Activated naive CD8-positive, alpha-beta T cell treated with anti-CD3 and anti-CD28 coated beads for 36 hours (primary cell): ENCODE measurements around the gene SUMO4. TPM values are rescaled to one million over a fixed set of nuclear protein-coding genes. Genes with fewer than 3 reads are reported as not detected.
A peak's percentile ranks its signal among the peaks of the same experiment; 100 is the strongest.

Experiments used
- DNase-seq: peaks from one replicate; pipeline ENCODE4 v3.0.0; 2021
- H3K27ac Mint-ChIP-seq: one replicate; pipeline ENCODE4 v1.8.0; 2022; ENCODE audit warnings: mild to moderate bottlenecking, moderate library complexity, mixed read lengths
- H3K27me3 Mint-ChIP-seq: one replicate; pipeline ENCODE4 v1.8.0; 2022; ENCODE audit warnings: mild to moderate bottlenecking, mixed read lengths
- H3K36me3 Mint-ChIP-seq: one replicate; pipeline ENCODE4 v1.8.0; 2021; ENCODE audit warnings: mild to moderate bottlenecking, mixed read lengths
- H3K4me1 Mint-ChIP-seq: one replicate; pipeline ENCODE4 v1.8.0; 2021; ENCODE audit warnings: mixed read lengths
- H3K4me3 Mint-ChIP-seq: one replicate; pipeline ENCODE4 v1.8.0; 2022; ENCODE audit warnings: mild to moderate bottlenecking, moderate library complexity, mixed read lengths
- H3K9me3 Mint-ChIP-seq: one replicate; pipeline ENCODE4 v1.8.0; 2022; ENCODE audit warnings: mixed read lengths
- total RNA-seq, 2 experiments: library from RNA; stranded (reverse); gene quantifications; one replicate each; pipeline ENCODE4 v1.2.3, GENCODE V29; 2021

Gene SUMO4
- total RNA-seq, 2 experiments from 2014 or later = 2.3 to 2.6 TPM

DNA sequence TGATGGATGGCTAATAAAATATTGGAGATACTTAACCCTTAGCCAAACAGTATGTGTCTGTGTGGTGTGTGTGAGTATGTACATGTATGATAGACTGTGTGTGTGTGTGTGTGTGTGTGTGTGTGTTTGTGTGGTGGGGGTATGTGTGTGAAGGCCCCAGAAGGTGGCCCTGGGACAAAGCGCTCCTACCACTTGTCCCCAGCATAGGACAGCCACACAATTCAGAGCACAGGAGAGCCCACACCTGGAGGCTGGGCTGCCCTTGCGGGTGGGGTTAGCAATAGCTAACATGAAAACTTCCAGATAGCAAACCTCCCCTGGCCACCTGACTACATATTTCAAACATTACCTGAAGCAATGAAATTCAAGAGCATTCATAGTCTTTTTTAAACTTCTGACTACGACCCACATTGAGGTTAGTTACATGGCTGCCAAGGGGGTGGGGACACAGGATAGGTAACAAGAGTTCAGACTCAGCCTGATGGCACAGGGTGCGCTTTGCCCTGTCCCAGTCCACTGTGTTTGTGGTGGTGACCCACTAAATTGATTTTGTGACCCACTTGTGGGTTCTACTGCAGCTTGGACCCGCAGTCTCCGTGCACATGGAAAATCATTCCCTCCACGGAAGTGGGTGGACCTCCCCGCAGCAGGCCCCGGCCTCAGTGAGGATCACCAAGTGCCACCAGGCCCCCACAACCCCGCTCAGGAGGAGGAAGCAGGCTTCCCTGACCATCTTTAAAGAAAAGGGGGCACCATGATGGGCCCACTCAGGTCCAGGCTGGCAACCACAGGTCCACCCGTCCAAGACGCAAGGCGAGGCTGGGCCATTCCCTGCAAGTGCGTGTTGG, 50.0 kb downstream of the SUMO4 start:
- no peak for DNase-seq
- H3K4me1 Mint-ChIP-seq = peaks cover 1% of the 10 kb centered on the region
- H3K9me3 Mint-ChIP-seq = no peaks in the 10 kb centered on the region
- H3K27me3 Mint-ChIP-seq = no peaks in the 10 kb centered on the region
- H3K27ac Mint-ChIP-seq = peak overlapping the region; percentile 9
- peaks cover 22% of the 10 kb centered on the region for H3K36me3 Mint-ChIP-seq
- peak overlapping the region; percentile 29 for H3K4me3 Mint-ChIP-seq

Other genes starting within 250 kb of the SUMO4 start
- 10 to 100 TPM; 55.5 to 56.1 TPM for gene TAB2, start 82.5 kb upstream of the SUMO4 start, total RNA-seq
- gene ZC3H12D, start 84.8 kb downstream of the SUMO4 start, total RNA-seq = 10 to 100 TPM; 27.9 to 28.0 TPM
- gene PPIL4, start 145.8 kb downstream of the SUMO4 start, total RNA-seq = 10 to 100 TPM; 26.2 to 27.5 TPM
- 10 to 100 TPM; 19.1 to 20.7 TPM for gene GINM1, start 166.1 kb downstream of the SUMO4 start, total RNA-seq
- gene KATNA1, start 248.5 kb downstream of the SUMO4 start, total RNA-seq = 10 to 100 TPM; 21.9 to 23.2 TPM